Activated CD8-positive, alpha-beta memory T cell treated with anti-CD3 and anti-CD28 coated beads, Interleukin-2, amount 50 U/mL, for 1 hour (primary cell): Measurements from ENCODE around the gene LBR.

Experiments used
- DNase-seq: peaks from one replicate; pipeline ENCODE4 v3.0.0-alpha.2; 2020; ENCODE audit errors: extremely low read depth

LBR gene

DNA sequence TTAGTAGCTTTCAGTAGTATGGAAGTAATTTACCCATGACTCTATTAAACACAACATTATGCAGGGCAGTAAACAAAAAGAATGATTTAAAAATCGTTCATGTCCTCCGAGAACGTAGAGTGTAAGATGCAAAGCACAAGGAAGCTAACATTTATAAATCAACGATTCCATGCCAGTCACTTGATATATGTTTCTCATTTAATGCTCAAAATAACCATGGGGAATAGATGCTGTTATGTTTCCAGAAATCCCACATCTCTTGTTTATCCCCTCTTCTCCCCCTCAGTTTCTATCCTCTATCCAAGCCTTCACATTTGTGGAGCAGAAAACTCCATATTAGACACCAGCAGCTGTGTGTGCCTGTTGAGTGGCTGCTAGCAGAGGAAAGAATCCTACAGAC, 52.8 kb downstream of the LBR start:
- no peak for DNase-seq

DNA sequence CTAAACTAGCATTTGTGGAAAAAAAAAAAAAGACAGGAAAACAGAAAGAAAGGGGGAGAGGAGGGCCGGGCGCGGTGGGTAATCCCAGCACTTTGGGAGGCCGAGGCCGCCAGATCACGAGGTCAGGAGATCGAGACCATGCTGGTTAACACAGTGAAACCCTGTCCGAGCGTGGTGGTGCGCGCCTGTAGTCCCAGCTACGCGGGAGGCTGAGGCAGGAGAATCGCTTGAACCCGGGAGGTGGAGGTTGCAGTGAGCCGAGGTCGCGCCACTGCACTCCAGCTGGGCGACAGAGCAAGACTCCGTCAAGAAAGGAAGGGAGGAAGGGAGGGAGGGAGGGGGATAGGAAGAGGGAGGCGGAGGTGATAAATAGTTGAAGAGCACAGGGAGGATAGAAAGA, 54.7 kb downstream of the LBR start:
- no peak for DNase-seq

DNA sequence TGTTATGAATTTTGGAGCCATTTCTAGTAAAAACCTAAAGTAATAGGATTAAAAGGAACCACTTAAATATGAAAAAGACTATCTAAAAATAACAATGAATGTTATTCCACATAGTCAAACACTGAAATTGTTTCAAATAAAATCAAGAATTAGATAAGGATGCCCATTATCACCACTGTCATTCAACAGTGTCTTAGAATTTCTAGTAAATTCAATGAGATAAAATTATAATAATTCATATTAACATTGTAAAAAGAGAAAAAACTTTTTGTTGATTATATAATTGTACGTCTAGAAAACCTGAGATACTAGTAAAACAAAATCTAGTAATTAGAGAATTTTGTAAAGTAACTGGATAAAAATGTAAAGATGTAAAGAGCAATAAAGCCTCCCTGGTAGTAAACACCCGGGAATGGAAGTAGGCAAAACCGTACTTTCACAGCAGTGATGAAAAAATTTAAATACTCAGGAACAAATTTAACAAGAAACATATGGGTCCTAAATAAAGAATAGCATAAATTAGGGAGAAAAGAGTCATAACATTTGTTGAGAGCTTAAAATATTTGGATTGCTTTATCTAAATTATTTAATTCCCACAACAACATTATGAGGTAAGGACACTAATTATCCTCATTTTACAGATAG, 56.4 kb downstream of the LBR start:
- no peak for DNase-seq

DNA sequence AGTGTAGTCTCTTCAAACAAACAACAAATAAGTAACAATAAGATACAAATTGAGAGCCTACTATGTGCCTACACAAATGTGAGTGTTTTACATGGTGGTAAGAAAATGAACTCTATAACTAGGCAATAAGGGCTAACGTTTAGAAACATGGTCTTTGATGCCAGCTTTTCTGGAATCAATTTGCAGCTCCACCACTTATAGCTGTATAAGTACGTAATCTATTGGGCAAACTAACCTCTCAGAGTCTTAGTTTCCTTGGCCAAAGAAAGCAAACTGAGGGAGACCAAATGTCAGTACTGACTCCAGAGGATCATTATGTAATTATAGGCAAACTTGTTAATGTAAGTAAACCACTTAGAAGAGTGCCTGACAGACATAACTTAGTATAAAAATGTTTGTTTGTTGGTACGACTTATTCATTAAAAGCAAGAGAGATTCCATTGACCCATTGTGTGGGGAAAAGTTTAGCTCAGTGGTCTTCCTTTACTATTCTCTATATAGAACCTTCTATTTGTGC, 59.7 kb downstream of the LBR start:
- no peak for DNase-seq

DNA sequence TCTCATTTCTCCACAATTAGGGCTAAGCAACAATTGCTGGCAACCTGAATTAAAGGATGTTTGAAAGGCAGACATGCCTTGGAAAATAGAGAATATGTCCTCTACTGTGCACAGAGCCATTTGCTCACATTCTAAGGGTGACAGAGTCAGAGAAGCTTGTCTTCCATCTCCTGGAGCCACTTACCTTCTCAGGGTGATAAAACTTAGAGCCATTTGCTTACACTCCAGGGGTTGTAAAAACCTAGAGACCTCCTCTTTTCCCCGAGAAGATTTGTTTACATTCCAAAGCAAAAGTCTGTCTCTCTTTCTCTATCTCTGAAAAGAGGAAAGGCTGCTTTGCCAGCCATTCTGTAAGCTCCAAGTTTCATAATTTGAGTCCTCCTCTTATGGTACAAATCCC, 61.3 kb downstream of the LBR start:
- DNase-seq, result no peak

DNA sequence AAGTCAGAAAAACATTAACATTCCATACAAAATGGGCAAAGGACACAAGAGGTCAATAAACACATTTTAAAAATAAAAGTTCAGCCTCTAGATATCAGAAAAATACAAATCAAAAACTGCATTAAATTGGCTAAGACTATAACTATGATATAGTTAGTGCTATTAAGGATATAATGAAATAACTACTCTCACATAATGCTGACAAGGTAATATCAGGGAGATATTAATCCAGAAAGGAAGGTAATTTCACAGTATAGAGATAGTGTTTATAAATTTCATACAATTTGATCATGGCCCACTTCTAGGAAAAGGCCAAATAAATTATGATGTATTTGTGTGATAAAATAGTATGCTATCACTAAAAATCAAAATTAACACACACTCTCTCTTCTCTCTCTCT, 61.8 kb downstream of the LBR start:
- no peak for DNase-seq

DNA sequence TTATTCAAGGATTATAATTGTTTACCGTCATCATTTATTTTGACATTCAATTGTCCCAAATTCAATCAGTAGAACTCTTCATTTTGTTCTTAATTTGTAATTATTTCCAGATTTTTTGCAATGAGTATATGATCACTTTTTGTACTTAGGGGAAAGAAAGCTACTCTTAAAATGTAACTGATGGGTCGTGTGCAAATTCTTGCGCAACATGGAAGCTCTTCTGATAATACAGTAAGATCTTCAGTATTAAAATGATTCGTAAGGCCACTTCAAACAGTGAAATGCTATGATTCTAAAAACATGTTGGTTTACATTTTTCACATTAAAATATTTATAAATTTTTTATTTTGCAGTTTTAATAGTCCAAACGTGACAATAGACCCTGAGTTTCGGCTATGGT, 63.4 kb downstream of the LBR start:
- DNase-seq, result no peak

DNA sequence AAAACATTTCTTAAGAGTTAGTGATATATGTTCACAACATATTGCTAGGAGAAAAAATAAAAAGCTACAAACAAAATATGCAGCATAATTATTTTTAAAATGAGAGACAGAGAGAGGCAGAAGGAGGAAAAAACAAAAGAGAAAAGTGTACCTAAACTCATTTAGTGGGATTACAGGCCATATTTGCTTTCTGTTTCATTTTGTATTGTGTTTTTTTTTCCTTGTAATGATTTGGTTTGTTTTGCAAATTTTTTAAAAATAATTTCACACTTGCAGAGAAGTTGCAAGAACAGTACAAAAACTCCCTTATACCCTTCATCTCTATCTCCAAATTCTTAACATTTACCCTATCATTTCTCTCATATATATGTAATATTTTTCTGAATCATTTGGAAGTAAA, 65.0 kb downstream of the LBR start:
- DNase-seq, result no peak

DNA sequence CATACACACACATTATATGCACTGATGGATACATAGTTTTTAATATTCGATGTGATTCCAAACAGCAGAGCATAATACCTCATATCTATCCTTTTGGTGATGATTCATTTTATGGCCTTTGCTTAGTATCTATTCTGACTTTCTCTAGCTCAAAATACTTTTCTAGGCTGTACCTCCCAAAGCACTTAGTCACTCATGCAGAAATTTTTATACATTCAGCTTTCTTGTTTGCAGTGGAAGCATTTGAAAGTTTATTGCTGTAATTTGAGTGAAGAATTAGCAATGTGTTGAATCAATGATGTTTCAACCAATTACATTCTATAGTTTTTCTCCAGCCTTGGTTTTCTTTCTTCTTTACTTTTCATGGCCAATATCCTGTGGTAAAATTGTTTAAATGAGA, 66.7 kb downstream of the LBR start:
- no peak for DNase-seq

DNA sequence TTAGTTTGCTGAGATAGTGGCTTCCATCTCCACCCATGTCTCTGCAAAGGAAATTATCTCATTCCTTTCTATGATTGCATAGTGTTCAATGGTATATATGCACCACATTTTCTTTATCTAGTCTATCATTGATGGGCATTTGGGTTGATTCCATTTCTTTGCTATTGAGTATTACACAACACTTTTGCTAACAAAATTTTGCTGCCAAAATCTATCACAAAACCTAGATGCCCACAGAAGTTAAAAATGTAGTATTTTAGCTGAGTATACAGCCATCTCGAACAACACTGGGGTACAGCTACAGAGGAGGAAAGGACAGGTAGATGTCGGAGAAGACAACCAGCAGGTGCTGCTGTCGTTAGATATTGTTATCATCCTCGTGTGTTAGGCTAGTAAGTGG, 67.7 kb downstream of the LBR start:
- no peak for DNase-seq

DNA sequence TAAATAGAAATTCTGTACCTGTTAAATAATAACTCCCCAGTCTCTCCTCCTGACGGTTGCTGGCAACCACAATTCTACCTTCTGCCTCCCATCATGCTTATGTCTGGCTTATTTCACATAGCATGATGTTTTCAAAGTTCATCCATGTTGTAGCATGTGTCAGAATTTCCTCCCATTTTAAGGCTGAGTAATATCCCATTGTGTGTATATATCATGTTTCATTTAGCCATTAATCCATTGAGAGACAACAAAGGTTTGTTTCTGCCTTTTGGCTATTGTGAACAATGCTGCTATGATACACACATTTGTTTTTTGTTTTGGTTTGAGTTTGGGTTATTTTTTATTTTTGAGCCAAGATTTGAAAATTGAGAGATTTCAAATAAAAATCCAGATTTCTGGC, 72.0 kb downstream of the LBR start:
- no peak for DNase-seq

DNA sequence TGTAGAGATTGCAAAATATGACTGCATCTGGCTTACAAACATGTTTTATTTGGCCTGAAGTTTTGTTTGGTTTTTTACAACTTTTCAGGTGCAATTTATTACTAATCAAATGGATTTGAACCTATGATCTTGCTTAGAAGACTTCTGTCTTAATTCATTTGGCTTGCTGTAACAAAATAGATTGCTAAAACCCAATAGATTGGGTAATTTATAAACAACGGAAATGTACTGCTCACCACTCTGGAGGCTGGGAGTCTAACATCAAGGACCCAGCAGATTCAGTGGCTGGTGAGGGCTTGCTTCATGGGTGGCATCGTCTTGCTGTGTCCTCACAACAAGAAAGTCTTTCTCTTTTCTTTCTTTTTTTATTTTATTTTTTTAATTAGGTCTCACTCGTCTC, 72.9 kb downstream of the LBR start:
- no peak for DNase-seq
